ENCODE data around the gene IL6R.

GRCh38 chr1:154423304-154423987 is 18.3 kb downstream of the IL6R start:
- no peak for TF ChIP-seq CTCF (IDR thresholded peaks at IDR 0.05)
- TF ChIP-seq POLR2A (IDR thresholded peaks at IDR 0.05): no peak
